ENCODE data around the gene GPR25. TPM values are rescaled to one million over a fixed set of nuclear protein-coding genes. Genes with fewer than 3 reads are reported as not detected.

Gene GPR25, protein sequence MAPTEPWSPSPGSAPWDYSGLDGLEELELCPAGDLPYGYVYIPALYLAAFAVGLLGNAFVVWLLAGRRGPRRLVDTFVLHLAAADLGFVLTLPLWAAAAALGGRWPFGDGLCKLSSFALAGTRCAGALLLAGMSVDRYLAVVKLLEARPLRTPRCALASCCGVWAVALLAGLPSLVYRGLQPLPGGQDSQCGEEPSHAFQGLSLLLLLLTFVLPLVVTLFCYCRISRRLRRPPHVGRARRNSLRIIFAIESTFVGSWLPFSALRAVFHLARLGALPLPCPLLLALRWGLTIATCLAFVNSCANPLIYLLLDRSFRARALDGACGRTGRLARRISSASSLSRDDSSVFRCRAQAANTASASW
- 1 to 10 TPM; 7.7 to 9.2 TPM for total RNA-seq
- polyA plus RNA-seq, result 10 to 100 TPM; 23.0 to 66.5 TPM

DNA sequence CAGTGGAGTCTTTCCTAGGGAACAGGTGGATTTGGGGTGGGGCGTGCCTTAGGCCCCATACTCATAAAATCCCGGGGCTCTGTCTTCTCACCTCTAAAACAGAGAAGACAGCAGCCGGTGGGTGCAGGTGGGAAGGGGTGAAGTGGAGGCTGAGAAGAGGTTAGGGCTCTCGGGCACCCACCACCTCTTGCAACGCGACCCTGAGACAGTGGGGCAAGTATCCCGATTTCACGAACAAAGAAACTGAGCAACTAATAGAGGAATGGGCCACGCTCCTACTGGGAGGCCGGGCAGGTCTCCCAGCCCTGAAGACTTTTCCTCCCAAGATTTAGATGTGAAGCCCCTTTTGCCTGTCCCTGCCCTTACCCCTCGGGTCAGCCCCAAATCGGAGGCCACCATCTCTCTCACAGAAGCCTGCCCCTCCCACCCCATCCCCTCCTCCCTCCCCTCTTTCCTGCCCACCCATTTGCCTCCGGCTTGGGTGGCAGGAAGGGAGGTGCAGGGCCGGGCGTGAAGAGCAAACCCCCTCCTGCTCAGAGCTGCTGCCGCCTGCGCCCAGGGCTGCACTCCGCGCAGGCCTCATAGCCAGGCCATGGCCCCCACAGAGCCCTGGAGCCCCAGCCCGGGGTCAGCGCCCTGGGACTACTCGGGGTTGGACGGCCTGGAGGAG is at the start of gene GPR25:
Gene GPR25, plus strand, starts transcription at position 536 of the 670 bp plus-strand sequence. Its CDS starts 57 bp downstream, at position 593.
- H3K27ac ChIP-seq (ENCODE audit: low read depth, low read length), result peak within 1 kb of the TSS; percentile 39
- H3K9me3 ChIP-seq (ENCODE audit: control insufficient read depth in 1 of 2, low read length in 2 of 2), result no peaks in the 10 kb centered on the region
- no peaks in the 10 kb centered on the region for H3K36me3 ChIP-seq (ENCODE audit: insufficient read depth, low read length)
- peak within 1 kb of the TSS in 6 of 7 donors; percentile 77 to 94 (median 91) for H3K27ac Mint-ChIP-seq
- H3K36me3 Mint-ChIP-seq, result peaks cover 0 to 5% of the 10 kb centered on the region in 2 donors
- no peak within 1 kb of the TSS for H3K4me3 ChIP-seq (ENCODE audit: low read length in 2 of 2)
- H3K27me3 Mint-ChIP-seq, result peaks cover 0 to 9% of the 10 kb centered on the region in 2 donors
- no peaks in the 10 kb centered on the region for H3K27me3 ChIP-seq (ENCODE audit: insufficient read depth, low read length)
- POLR2A ChIA-PET (ENCODE audit: partially characterized antibody), result interaction anchor here (0.7 to 2.0 kb wide), 6 partner anchors 9 to 150 kb away, joined by 3 to 13 read pairs (median 3); no protein-coding TSS in a partner anchor
- H3K9me3 Mint-ChIP-seq, result no peaks in the 10 kb centered on the region
- intact Hi-C loops (cut with micrococcal nuclease), result no loop called here
- peaks cover 39 to 68% (median 57%) of the 10 kb centered on the region in 4 donors for H3K4me1 Mint-ChIP-seq
- no peak for DNase-seq
- H3K4me3 Mint-ChIP-seq, result peak within 1 kb of the TSS in 7 of 8 donors; percentile 65 to 85 (median 75)
- H3K4me1 ChIP-seq (ENCODE audit: insufficient read depth, low read length), result peaks cover 60% of the 10 kb centered on the region
- CTCF ChIA-PET (ENCODE audit: partially characterized antibody), result interaction anchor here (0.8 to 1.6 kb wide), 3 partner anchors 9 to 16 kb away, joined by 3 read pairs; no protein-coding TSS in a partner anchor

DNA sequence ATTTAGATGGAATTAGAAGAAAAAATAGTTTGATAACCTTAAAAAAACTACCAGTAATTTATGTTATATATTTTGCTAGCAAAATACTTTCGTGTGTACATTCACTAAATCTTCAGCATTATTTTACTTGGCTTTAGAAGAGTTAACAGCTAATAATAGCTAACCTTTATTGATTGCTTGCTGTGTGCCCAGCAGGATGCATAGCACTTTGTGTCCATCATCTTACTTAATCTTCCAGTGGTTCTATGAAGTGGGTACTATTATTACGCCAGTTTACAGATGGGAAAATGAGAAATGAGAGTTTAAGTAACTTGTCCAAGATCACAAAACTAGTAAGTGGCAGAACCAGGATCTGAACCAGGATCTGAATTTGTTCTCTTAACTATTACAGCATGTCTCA is 41.7 kb upstream of the GPR25 start:
- Histone ChIP-seq H3K4me3 (ENCODE audit: low read length in 2 of 2) (no peak overlapping the region), H3K27ac (ENCODE audit: low read depth, low read length) (no peak overlapping the region), H3K36me3 (ENCODE audit: insufficient read depth, low read length) (no peaks in the 10 kb centered on the region), H3K27me3 (ENCODE audit: insufficient read depth, low read length) (no peaks in the 10 kb centered on the region), H3K9me3 (ENCODE audit: control insufficient read depth in 1 of 2, low read length in 2 of 2) (no peaks in the 10 kb centered on the region), H3K4me1 (ENCODE audit: insufficient read depth, low read length) (no peaks in the 10 kb centered on the region)
- Mint-ChIP-seq H3K27me3 (no peaks in the 10 kb centered on the region), H3K27ac (no peak overlapping the region), H3K4me1 (peaks cover 2 to 5% (median 4%) of the 10 kb centered on the region in 4 donors), H3K9me3 (no peaks in the 10 kb centered on the region), H3K36me3 (no peaks in the 10 kb centered on the region), H3K4me3 (no peak overlapping the region)
- CTCF ChIA-PET (ENCODE audit: partially characterized antibody), result no interaction called here
- DNase-seq, result no peak
- intact Hi-C loops (cut with micrococcal nuclease), result no loop called here
- POLR2A ChIA-PET (ENCODE audit: partially characterized antibody), result no interaction called here

DNA sequence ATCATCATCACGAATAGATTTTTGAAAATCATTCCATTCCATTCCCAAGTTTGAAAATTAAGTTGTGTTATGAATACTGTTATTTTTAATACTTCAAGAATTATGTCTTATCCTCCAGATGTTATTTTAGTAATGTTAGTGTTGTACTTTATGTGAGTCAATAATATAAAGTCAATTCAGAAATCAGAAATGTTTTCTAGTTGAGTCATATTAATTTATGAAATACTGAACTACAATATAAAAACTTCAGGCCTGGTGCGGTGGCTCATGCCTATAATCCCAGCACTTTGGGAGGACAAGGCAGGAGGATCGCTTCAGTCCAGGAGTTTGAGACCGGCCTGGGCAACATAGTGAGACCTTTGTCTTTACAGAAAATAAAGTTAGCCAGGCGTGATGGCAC is 38.4 kb upstream of the GPR25 start:
- H3K36me3 ChIP-seq (ENCODE audit: insufficient read depth, low read length), result no peaks in the 10 kb centered on the region
- H3K9me3 ChIP-seq (ENCODE audit: control insufficient read depth in 1 of 2, low read length in 2 of 2), result no peaks in the 10 kb centered on the region
- Mint-ChIP-seq H3K4me1 (no peaks in the 10 kb centered on the region), H3K9me3 (peaks cover 0 to 3% (median under 1%) of the 10 kb centered on the region in 8 donors), H3K27me3 (no peaks in the 10 kb centered on the region), H3K27ac (no peak overlapping the region), H3K4me3 (no peak overlapping the region), H3K36me3 (no peaks in the 10 kb centered on the region)
- no peak overlapping the region for H3K27ac ChIP-seq (ENCODE audit: low read depth, low read length)
- DNase-seq, result no peak
- ChIA-PET POLR2A (ENCODE audit: partially characterized antibody) (no interaction called here), CTCF (ENCODE audit: partially characterized antibody) (interaction anchor here (1.1 kb wide), 1 partner anchor 9 kb away, joined by 4 read pairs; no protein-coding TSS in a partner anchor)
- no peaks in the 10 kb centered on the region for H3K27me3 ChIP-seq (ENCODE audit: insufficient read depth, low read length)
- no peak overlapping the region for H3K4me3 ChIP-seq (ENCODE audit: low read length in 2 of 2)
- H3K4me1 ChIP-seq (ENCODE audit: insufficient read depth, low read length), result no peaks in the 10 kb centered on the region
- intact Hi-C loops (cut with micrococcal nuclease), result no loop called here

DNA sequence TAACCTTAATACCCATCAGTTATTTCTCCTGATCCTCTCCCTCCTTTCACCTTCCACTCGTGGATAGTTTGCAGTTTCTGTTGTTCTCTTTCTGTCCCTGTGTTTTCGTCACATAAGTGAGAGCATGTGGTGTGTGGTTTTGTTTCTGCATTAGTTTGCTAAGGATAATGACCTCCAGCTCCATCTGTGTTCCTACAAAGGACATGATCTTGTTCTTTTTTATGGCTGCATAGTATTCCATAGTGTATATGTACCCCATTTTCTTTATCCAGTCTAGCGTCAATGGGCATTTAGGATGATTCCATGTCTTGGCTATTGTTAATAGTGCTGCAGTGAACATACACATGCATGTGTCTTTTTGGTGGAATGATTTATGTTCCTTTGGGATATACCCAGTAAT is 36.6 kb upstream of the GPR25 start:
- ChIA-PET POLR2A (ENCODE audit: partially characterized antibody) (interaction anchor here (0.8 kb wide), 1 partner anchor 214 kb away, joined by 3 read pairs; no protein-coding TSS in a partner anchor), CTCF (ENCODE audit: partially characterized antibody) (interaction anchor here (1.3 kb wide), 1 partner anchor 227 kb away, joined by 3 read pairs; no protein-coding TSS in a partner anchor)
- Mint-ChIP-seq H3K27ac (no peak overlapping the region), H3K36me3 (no peaks in the 10 kb centered on the region), H3K9me3 (peaks cover 0 to 3% (median under 1%) of the 10 kb centered on the region in 8 donors), H3K4me3 (no peak overlapping the region), H3K27me3 (no peaks in the 10 kb centered on the region), H3K4me1 (no peaks in the 10 kb centered on the region)
- H3K9me3 ChIP-seq (ENCODE audit: control insufficient read depth in 1 of 2, low read length in 2 of 2), result no peaks in the 10 kb centered on the region
- no peaks in the 10 kb centered on the region for H3K27me3 ChIP-seq (ENCODE audit: insufficient read depth, low read length)
- H3K36me3 ChIP-seq (ENCODE audit: insufficient read depth, low read length), result no peaks in the 10 kb centered on the region
- no peak for DNase-seq
- intact Hi-C loops (cut with micrococcal nuclease), result no loop called here
- no peak overlapping the region for H3K4me3 ChIP-seq (ENCODE audit: low read length in 2 of 2)
- H3K27ac ChIP-seq (ENCODE audit: low read depth, low read length), result no peak overlapping the region
- H3K4me1 ChIP-seq (ENCODE audit: insufficient read depth, low read length), result no peaks in the 10 kb centered on the region

DNA sequence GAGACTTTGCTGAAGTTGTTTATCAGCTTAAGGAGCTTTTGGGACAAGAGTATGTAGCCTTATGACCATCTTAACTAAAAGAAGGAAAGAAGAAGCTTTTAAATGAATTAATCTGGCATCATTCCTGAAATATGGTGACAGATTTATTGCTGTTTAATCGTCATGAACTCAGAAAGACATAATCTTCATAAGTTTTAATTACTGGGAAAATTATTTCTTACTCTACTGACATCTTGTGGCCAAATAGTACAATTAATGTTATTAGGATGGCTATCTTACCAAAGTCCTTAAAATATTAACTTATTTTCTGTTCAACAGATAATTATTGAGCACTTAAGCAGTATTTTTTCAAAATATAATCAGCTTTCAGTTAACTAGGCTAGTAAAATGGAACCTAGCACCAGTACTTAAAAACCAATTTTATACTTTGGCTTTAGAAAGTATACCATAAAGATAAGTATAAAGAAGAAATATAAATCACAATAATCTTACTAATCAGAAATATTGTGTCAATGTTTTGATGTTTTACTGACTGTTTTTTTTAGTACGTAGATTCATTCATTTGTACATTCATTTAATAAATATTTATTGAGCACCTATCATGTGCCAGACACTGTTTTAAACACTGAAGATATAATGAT is 34.7 kb upstream of the GPR25 start:
- intact Hi-C loops (cut with micrococcal nuclease), result no loop called here
- Histone ChIP-seq H3K4me3 (ENCODE audit: low read length in 2 of 2) (no peak overlapping the region), H3K36me3 (ENCODE audit: insufficient read depth, low read length) (no peaks in the 10 kb centered on the region), H3K27ac (ENCODE audit: low read depth, low read length) (no peak overlapping the region), H3K4me1 (ENCODE audit: insufficient read depth, low read length) (no peaks in the 10 kb centered on the region), H3K27me3 (ENCODE audit: insufficient read depth, low read length) (no peaks in the 10 kb centered on the region), H3K9me3 (ENCODE audit: control insufficient read depth in 1 of 2, low read length in 2 of 2) (no peaks in the 10 kb centered on the region)
- ChIA-PET CTCF (ENCODE audit: partially characterized antibody) (interaction anchor here (0.6 to 1.5 kb wide), 6 partner anchors 14 to 281 kb away, joined by 3 to 7 read pairs (median 4); no protein-coding TSS in a partner anchor), POLR2A (ENCODE audit: partially characterized antibody) (interaction anchor here (0.5 kb wide), 1 partner anchor 216 kb away, joined by 6 read pairs; no protein-coding TSS in a partner anchor)
- no peaks in the 10 kb centered on the region for H3K4me1 Mint-ChIP-seq
- H3K27ac Mint-ChIP-seq, result no peak overlapping the region
- peaks cover 0 to 3% (median under 1%) of the 10 kb centered on the region in 8 donors for H3K9me3 Mint-ChIP-seq
- H3K4me3 Mint-ChIP-seq, result no peak overlapping the region
- H3K36me3 Mint-ChIP-seq, result peaks cover 0 to 2% of the 10 kb centered on the region in 2 donors
- H3K27me3 Mint-ChIP-seq, result peaks cover 0 to 1% of the 10 kb centered on the region in 2 donors
- no peak for DNase-seq

DNA sequence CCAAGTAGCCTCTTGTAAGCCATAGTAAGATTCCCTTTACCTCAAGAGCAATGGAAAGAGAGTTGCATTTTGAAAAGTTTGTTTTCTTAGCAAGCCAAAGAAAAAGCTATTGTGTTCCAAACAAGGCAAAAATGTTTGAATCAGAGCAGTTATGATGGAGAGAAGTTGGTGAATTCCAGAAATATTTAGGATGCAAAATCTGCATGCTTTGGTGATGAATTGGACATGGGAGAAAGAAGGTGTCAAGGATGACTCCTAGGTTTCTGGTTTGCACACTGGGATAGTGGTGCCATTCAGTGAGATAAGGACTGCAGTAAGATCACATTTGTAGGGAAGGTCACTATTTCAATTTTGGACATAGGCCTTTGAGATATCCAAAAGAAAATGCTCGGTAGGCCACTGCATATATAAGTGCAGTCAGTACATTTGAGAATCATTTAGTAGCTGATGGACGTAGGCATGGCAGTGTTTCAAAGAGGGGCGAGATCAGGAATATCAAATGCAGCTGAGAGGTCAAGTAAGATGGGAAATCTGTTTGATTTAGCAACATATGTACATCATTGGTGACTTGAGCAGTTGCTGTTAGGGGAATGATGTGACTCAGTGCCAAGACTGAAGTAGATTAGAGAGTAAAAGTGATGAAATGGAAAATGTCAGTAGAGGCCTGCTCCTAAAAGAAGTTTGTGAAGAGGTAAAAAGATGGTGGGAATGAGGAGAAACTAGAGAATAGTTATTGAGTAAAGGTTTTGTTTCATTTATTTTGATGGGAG is 33.9 kb upstream of the GPR25 start:
- H3K36me3 Mint-ChIP-seq, result peaks cover 0 to 2% of the 10 kb centered on the region in 2 donors
- intact Hi-C loops (cut with micrococcal nuclease), result no loop called here
- ChIA-PET POLR2A (ENCODE audit: partially characterized antibody) (no interaction called here), CTCF (ENCODE audit: partially characterized antibody) (interaction anchor here (0.6 to 1.5 kb wide), 3 partner anchors 43 to 282 kb away, joined by 3 to 7 read pairs (median 4); no protein-coding TSS in a partner anchor)
- H3K4me1 Mint-ChIP-seq, result no peaks in the 10 kb centered on the region
- H3K9me3 ChIP-seq (ENCODE audit: control insufficient read depth in 1 of 2, low read length in 2 of 2), result no peaks in the 10 kb centered on the region
- no peaks in the 10 kb centered on the region for H3K4me1 ChIP-seq (ENCODE audit: insufficient read depth, low read length)
- H3K27ac ChIP-seq (ENCODE audit: low read depth, low read length), result no peak overlapping the region
- H3K9me3 Mint-ChIP-seq, result peaks cover 0 to 3% (median under 1%) of the 10 kb centered on the region in 8 donors
- DNase-seq, result no peak
- no peaks in the 10 kb centered on the region for H3K27me3 ChIP-seq (ENCODE audit: insufficient read depth, low read length)
- H3K27ac Mint-ChIP-seq, result no peak overlapping the region
- H3K4me3 ChIP-seq (ENCODE audit: low read length in 2 of 2), result no peak overlapping the region
- H3K4me3 Mint-ChIP-seq, result no peak overlapping the region
- H3K27me3 Mint-ChIP-seq, result peaks cover 0 to 1% of the 10 kb centered on the region in 2 donors
- H3K36me3 ChIP-seq (ENCODE audit: insufficient read depth, low read length), result no peaks in the 10 kb centered on the region

Data from CD4-positive, alpha-beta memory T cell (primary cell).